AG09319 (cell line): ENCODE measurements around the gene PDE4D.

ENCODE experiments used
- DNase-seq: peaks from one replicate; pipeline ENCODE4 v3.0.0-alpha.2; 2010; ENCODE audit warnings: low read depth; ENCODE audit errors: extremely low read depth
- TF ChIP-seq, protein P1 (sequence below): IDR thresholded peaks from 2 replicates; pipeline ENCODE4 v1.5.1; 2011; ENCODE audit warnings: low read depth, mild to moderate bottlenecking, inconsistent platforms, low read length, moderate library complexity

Gene PDE4D

GRCh38 chr5:59099995-59100345 is 793.6 kb downstream of the PDE4D start:
- no peak for DNase-seq
- TF ChIP-seq, protein P1, sequence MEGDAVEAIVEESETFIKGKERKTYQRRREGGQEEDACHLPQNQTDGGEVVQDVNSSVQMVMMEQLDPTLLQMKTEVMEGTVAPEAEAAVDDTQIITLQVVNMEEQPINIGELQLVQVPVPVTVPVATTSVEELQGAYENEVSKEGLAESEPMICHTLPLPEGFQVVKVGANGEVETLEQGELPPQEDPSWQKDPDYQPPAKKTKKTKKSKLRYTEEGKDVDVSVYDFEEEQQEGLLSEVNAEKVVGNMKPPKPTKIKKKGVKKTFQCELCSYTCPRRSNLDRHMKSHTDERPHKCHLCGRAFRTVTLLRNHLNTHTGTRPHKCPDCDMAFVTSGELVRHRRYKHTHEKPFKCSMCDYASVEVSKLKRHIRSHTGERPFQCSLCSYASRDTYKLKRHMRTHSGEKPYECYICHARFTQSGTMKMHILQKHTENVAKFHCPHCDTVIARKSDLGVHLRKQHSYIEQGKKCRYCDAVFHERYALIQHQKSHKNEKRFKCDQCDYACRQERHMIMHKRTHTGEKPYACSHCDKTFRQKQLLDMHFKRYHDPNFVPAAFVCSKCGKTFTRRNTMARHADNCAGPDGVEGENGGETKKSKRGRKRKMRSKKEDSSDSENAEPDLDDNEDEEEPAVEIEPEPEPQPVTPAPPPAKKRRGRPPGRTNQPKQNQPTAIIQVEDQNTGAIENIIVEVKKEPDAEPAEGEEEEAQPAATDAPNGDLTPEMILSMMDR = no peak

DNA sequence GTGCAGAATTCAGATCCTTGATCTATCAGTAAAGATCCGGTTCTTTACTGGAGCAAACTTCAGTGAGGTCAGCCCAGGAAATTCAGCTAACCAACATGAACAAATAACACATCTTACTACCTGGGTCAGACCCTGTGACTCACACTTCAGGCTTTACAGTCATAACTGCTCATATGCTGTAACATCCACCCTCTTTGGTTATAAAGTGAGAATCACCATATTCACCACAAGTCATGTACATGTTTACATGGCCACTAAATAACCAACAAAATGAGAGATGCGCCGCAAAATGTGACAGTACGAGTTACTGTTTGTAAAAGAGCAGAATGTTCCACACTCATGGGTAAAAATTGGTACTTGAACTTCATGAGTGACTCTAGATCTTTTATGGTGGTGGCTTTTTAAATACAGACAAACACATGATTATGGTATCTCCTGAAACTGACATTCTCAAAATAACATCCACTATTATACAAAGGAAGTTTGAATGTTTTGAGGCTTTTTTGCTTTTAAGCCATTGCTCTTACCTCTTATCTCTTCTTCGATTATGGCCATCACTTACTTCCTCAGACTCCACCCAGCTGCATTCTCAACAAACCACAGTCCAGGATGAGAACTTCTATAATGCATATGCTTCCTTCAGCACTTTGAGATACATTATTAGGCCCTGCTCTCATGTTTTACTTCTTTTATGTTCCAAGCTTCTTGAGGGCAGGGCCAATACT is 794.1 kb downstream of the PDE4D start:
- no peak for DNase-seq
- TF ChIP-seq, protein P1 = no peak

- TF ChIP-seq, protein P1 = no peak
- no peak for DNase-seq
Observed at GRCh38 chr5:59098743-59099142, 794.8 kb downstream of the PDE4D start.

- no peak for DNase-seq
- TF ChIP-seq, protein P1 = no peak
Observed at GRCh38 chr5:59097712-59098111, 795.8 kb downstream of the PDE4D start.

GRCh38 chr5:59097116-59097515 is 796.4 kb downstream of the PDE4D start:
- TF ChIP-seq, protein P1 = no peak
- DNase-seq = no peak

DNA sequence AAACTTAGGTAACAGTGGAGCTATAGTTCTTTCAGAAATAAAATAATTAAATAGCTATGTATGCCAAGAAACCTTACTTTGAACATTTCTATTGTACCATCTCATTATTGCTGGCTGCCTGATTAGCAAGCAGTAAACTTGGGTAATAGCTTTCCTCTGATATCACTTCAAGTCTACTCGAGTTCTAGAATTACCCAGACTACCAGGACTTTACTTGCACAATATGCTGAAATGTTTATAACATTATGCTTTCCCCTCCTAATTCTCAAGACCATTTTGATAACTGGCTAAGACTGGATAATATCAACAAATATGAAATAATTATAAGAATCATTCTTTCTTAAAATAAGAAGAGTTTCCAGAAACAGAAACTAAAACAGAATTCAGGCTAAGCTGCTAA is 798.0 kb downstream of the PDE4D start:
- DNase-seq = peak; percentile 55
- TF ChIP-seq, protein P1 = no peak

GRCh38 chr5:59094864-59095263 is 798.7 kb downstream of the PDE4D start:
- no peak for DNase-seq

More at GRCh38 chr5:59094864-59095263, 798.7 kb downstream of the PDE4D start:
- TF ChIP-seq, protein P1 = no peak
